GM21515 (cell line): ENCODE data around the gene ZNF567.

Experiments used
- ATAC-seq: cut with Tn5 transposase; IDR thresholded peaks from one replicate; pipeline ENCODE4 v1.9.1; 2021; ENCODE audit not compliant: unreplicated experiment

The ZNF567 gene

GRCh38 chr19:36750066-36750691 lies 62.8 kb downstream of the ZNF567 start:
- ATAC-seq = no peak
